H9 (cell line): ENCODE data around the gene CD247. TPM values are rescaled to one million over a fixed set of nuclear protein-coding genes. Genes with fewer than 3 reads are reported as not detected.

Experiments
- DNase-seq: peaks from one replicate; pipeline ENCODE4 v3.0.0-alpha.2; 2017
- H2AFZ ChIP-seq: one replicate; pipeline ENCODE4 v1.6.1; 2013; ENCODE audit warnings: mild to moderate bottlenecking, low read length, control low read depth, moderate library complexity
- H2AK5ac ChIP-seq: 2 replicates; pipeline ENCODE4 v1.6.1; 2013; ENCODE audit warnings: low read length, control low read depth, mixed read lengths; ENCODE audit not compliant: insufficient read length
- H2BK120ac ChIP-seq: one replicate; pipeline ENCODE4 v1.6.1; 2013; ENCODE audit warnings: low read depth, mild to moderate bottlenecking, low read length, control low read depth, inconsistent platforms; ENCODE audit not compliant: poor library complexity, severe bottlenecking
- H2BK12ac ChIP-seq: 2 replicates; pipeline ENCODE4 v1.6.1; 2013; ENCODE audit warnings: low read length, control low read depth, mixed read lengths, low read depth; ENCODE audit not compliant: insufficient read length
- H2BK15ac ChIP-seq: 2 replicates; pipeline ENCODE4 v1.6.1; 2013; ENCODE audit warnings: low read depth, low read length, control low read depth
- H2BK20ac ChIP-seq: one replicate; pipeline ENCODE4 v1.6.1; 2013; ENCODE audit warnings: low read depth, mild to moderate bottlenecking, low read length, control low read depth, inconsistent platforms; ENCODE audit not compliant: poor library complexity, severe bottlenecking
- H2BK5ac ChIP-seq: 2 replicates; pipeline ENCODE4 v1.6.1; 2013; ENCODE audit warnings: low read length, control low read depth, mixed read lengths; ENCODE audit not compliant: insufficient read length
- H3K14ac ChIP-seq: 2 replicates; pipeline ENCODE4 v1.6.1; 2013; ENCODE audit warnings: low read length, control low read depth; ENCODE audit not compliant: insufficient read depth
- H3K18ac ChIP-seq: 2 replicates; pipeline ENCODE4 v1.6.1; 2013; ENCODE audit warnings: low read depth, mild to moderate bottlenecking, mixed read lengths, low read length, control low read depth; ENCODE audit not compliant: insufficient read length
- H3K23ac ChIP-seq: 2 replicates; pipeline ENCODE4 v1.6.1; 2013; ENCODE audit warnings: low read length, control low read depth, mixed read lengths, low read depth; ENCODE audit not compliant: insufficient read length
- H3K23me2 ChIP-seq: 2 replicates; pipeline ENCODE4 v1.6.1; 2013; ENCODE audit warnings: low read depth, mild to moderate bottlenecking, mixed read lengths, low read length, control low read depth; ENCODE audit not compliant: insufficient read length, poor library complexity, severe bottlenecking
- H3K27ac ChIP-seq: 2 replicates; pipeline ENCODE4 v1.5.1; 2013; ENCODE audit warnings: low read length, control low read depth, mixed read lengths, low read depth; ENCODE audit not compliant: insufficient read length
- H3K27me3 ChIP-seq: 2 replicates; pipeline ENCODE4 v1.6.1; 2013; ENCODE audit warnings: low read length, control low read depth, inconsistent platforms; ENCODE audit not compliant: insufficient read depth
- H3K4ac ChIP-seq: 2 replicates; pipeline ENCODE4 v1.6.1; 2013; ENCODE audit warnings: low read depth, mild to moderate bottlenecking, control low read depth, inconsistent platforms, low read length, moderate library complexity
- H3K4me1 ChIP-seq: 2 replicates; pipeline ENCODE4 v1.6.1; 2013; ENCODE audit warnings: low read length, control low read depth, inconsistent platforms; ENCODE audit not compliant: insufficient read depth
- H3K4me2 ChIP-seq: 2 replicates; pipeline ENCODE4 v1.6.1; 2013; ENCODE audit warnings: low read length, control low read depth, mixed read lengths; ENCODE audit not compliant: insufficient read length, insufficient read depth
- H3K56ac ChIP-seq: 2 replicates; pipeline ENCODE4 v1.6.1; 2013; ENCODE audit warnings: low read depth, mild to moderate bottlenecking, mixed read lengths, low read length, control low read depth; ENCODE audit not compliant: insufficient read length
- H3K79me1 ChIP-seq: 2 replicates; pipeline ENCODE4 v1.6.1; 2013; ENCODE audit warnings: low read depth, mild to moderate bottlenecking, moderate library complexity, low read length, control low read depth, inconsistent platforms; ENCODE audit not compliant: insufficient read depth, poor library complexity, severe bottlenecking
- H3K79me2 ChIP-seq: 2 replicates; pipeline ENCODE4 v1.6.1; 2013; ENCODE audit warnings: low read length, control low read depth, inconsistent platforms; ENCODE audit not compliant: insufficient read depth
- H3K9ac ChIP-seq: 2 replicates; pipeline ENCODE4 v1.6.1; 2013; ENCODE audit warnings: low read length, control low read depth, mixed read lengths; ENCODE audit not compliant: insufficient read length; ENCODE audit errors: extremely low read depth
- H3K9me3 ChIP-seq: one replicate; pipeline ENCODE4 v1.6.1; 2013; ENCODE audit warnings: low read depth, low read length, inconsistent platforms; ENCODE audit not compliant: control insufficient read depth
- H3T11ph ChIP-seq: one replicate; pipeline ENCODE4 v1.6.1; 2013; ENCODE audit warnings: mild to moderate bottlenecking, low read length, control low read depth, inconsistent platforms
- H4K20me1 ChIP-seq: one replicate; pipeline ENCODE4 v1.6.1; 2013; ENCODE audit not compliant: control insufficient read depth, insufficient read length, insufficient read depth
- H4K5ac ChIP-seq: 2 replicates; pipeline ENCODE4 v1.6.1; 2013; ENCODE audit warnings: low read depth, mild to moderate bottlenecking, mixed read lengths, low read length, control low read depth; ENCODE audit not compliant: insufficient read length
- H4K8ac ChIP-seq: replicated peaks from 2 replicates; pipeline ENCODE4 v1.6.1; 2013; ENCODE audit warnings: low read length, control low read depth, mixed read lengths, low read depth; ENCODE audit not compliant: insufficient read length
- H4K91ac ChIP-seq: 2 replicates; pipeline ENCODE4 v1.6.1; 2013; ENCODE audit warnings: low read depth, mild to moderate bottlenecking, moderate library complexity, mixed read lengths, low read length, control low read depth; ENCODE audit not compliant: insufficient read length
- H3K27ac Mint-ChIP-seq, 3 experiments: 2 replicates in 2 of 3; 3 replicates in 1 of 3; pipeline ENCODE4 v1.8.0; 2020 to 2021; ENCODE audit warnings: mixed read lengths in 3 of 3, mild to moderate bottlenecking in 1 of 3, moderate library complexity in 1 of 3
- H3K27me3 Mint-ChIP-seq: 2 replicates; pipeline ENCODE4 v1.8.0; 2021; ENCODE audit warnings: low read depth, mild to moderate bottlenecking, moderate library complexity, mixed read lengths
- H3K36me3 Mint-ChIP-seq, 3 experiments: 2 replicates in 2 of 3; 3 replicates in 1 of 3; pipeline ENCODE4 v1.8.0; 2020 to 2021; ENCODE audit warnings: low read depth in 3 of 3, mixed read lengths in 3 of 3; ENCODE audit not compliant: insufficient read depth in 1 of 3
- H3K4me1 Mint-ChIP-seq, 2 experiments: 2 replicates each; pipeline ENCODE4 v1.8.0; 2020; ENCODE audit warnings: mixed read lengths in 2 of 2
- H3K4me3 Mint-ChIP-seq, 2 experiments: 2 replicates in 1 of 2; 3 replicates in 1 of 2; pipeline ENCODE4 v1.8.0; 2020 to 2021; ENCODE audit warnings: mild to moderate bottlenecking in 2 of 2, mixed read lengths in 2 of 2, moderate library complexity in 1 of 2
- H3K9me3 Mint-ChIP-seq, 2 experiments: 2 replicates in 1 of 2; 3 replicates in 1 of 2; pipeline ENCODE4 v1.8.0; 2020; ENCODE audit warnings: mild to moderate bottlenecking in 2 of 2, mixed read lengths in 2 of 2, moderate library complexity in 1 of 2
- CTCF ChIP-seq: fragments of 200-600 bp; sonication (generic); conservative IDR thresholded peaks from 3 replicates; pipeline ENCODE4 v1.8.0; 2021; ENCODE audit warnings: antibody characterized with exemption, mild to moderate bottlenecking
- WGBS: extraction: QIAGEN DNeasy Blood & Tissue Kit; methylation state at CpG from one replicate; pipeline ENCODE4 v1.1.7; 2013; ENCODE audit warnings: missing lambda C conversion rate, low lambda C conversion rate, mixed read lengths; ENCODE audit not compliant: insufficient read length; ENCODE audit errors: extremely low coverage; 5-methylcytosine and 5-hydroxymethylcytosine counted together
- total RNA-seq: library from RNA; stranded (reverse); gene quantifications from 2 replicates; pipeline ENCODE4 v1.2.1, GENCODE V29; 2021

The CD247 gene
- total RNA-seq, 1 experiment from 2014 or later: 1.2 TPM

- WGBS: no CpG with 5 or more reads among the region's 1 CpG
- Histone ChIP-seq H2AFZ (no peak overlapping the region), H4K91ac (no peak overlapping the region), H2BK15ac (no peak overlapping the region), H2AK5ac (no peak overlapping the region), H3K27ac (no peak overlapping the region), H2BK5ac (no peak overlapping the region), H3K18ac (no peak overlapping the region), H2BK12ac (no peak overlapping the region), H3K56ac (no peak overlapping the region), H3K4me2 (no peak overlapping the region), H4K5ac (no peak overlapping the region), H3K23ac (no peak overlapping the region), H3K4me1 (no peaks in the 10 kb centered on the region), H2BK120ac (no peak overlapping the region), H3K79me2 (no peaks in the 10 kb centered on the region), H3K4ac (no peak overlapping the region), H3K23me2 (no peaks in the 10 kb centered on the region), H3K9ac (no peak overlapping the region), H4K8ac (no peak overlapping the region), H3T11ph (no peak overlapping the region), H3K79me1 (no peaks in the 10 kb centered on the region), H3K14ac (no peak overlapping the region), H3K9me3 (no peaks in the 10 kb centered on the region), H2BK20ac (no peak overlapping the region), H4K20me1 (no peaks in the 10 kb centered on the region), H3K27me3 (no peaks in the 10 kb centered on the region)
- Mint-ChIP-seq H3K36me3 (peaks cover 31 to 61% (median 56%) of the 10 kb centered on the region in 3 experiments; a peak in 6 of 7 replicates), H3K27ac (peak overlapping the region in 1 of 3 experiments; percentile 27; a peak in 1 of 7 replicates), H3K4me1 (peaks cover 5 to 16% of the 10 kb centered on the region in 2 experiments; a peak in 3 of 4 replicates), H3K9me3 (no peaks in the 10 kb centered on the region; a peak in 1 of 5 replicates), H3K27me3 (no peaks in the 10 kb centered on the region), H3K4me3 (no peak overlapping the region)
- no peak for DNase-seq
- TF ChIP-seq CTCF: no peak
These were observed 101.8 kb downstream of the CD247 start for GRCh38 chr1:167416506-167416905.
